DMS 273 treated with DMSO at 0.1 percent for 48 hours (cell line): Measurements from ENCODE around the gene ST6GALNAC2.

Experiments
- DNase-seq: peaks from one replicate; lab custom pipeline; 2025; lab: John Stamatoyannopoulos, UW

Gene ST6GALNAC2

GRCh38 chr17:76599694-76600460 is 14.2 kb upstream of the ST6GALNAC2 start:
- no peak for DNase-seq

- DNase-seq, result no peak
These were observed 12.4 kb upstream of the ST6GALNAC2 start for GRCh38 chr17:76598004-76598439.

- DNase-seq, result no peak
These were observed 11.7 kb upstream of the ST6GALNAC2 start for GRCh38 chr17:76597156-76598003.

- DNase-seq, result no peak
These were observed 9.0 kb upstream of the ST6GALNAC2 start for GRCh38 chr17:76594690-76595089.

- no peak for DNase-seq
These were observed 8.3 kb upstream of the ST6GALNAC2 start for GRCh38 chr17:76593959-76594358.

GRCh38 chr17:76593384-76593826 is 7.7 kb upstream of the ST6GALNAC2 start:
- peak; percentile 38 for DNase-seq

- no peak for DNase-seq
These were observed 2.5 kb upstream of the ST6GALNAC2 start for GRCh38 chr17:76588182-76588581.

- no peak for DNase-seq
These were observed 1.3 kb upstream of the ST6GALNAC2 start for GRCh38 chr17:76586741-76587487.

GRCh38 chr17:76585033-76585648 is 519 bp downstream of the ST6GALNAC2 start:
- DNase-seq, result no peak

- no peak for DNase-seq
These were observed 1.1 kb downstream of the ST6GALNAC2 start for GRCh38 chr17:76584427-76585032.

- DNase-seq, result no peak
These were observed 3.0 kb downstream of the ST6GALNAC2 start for GRCh38 chr17:76582660-76583059.

- no peak for DNase-seq
These were observed 4.1 kb downstream of the ST6GALNAC2 start for GRCh38 chr17:76581515-76581914.

- DNase-seq, result no peak
These were observed 6.4 kb downstream of the ST6GALNAC2 start for GRCh38 chr17:76579281-76579680.

GRCh38 chr17:76578376-76578775 is 7.3 kb downstream of the ST6GALNAC2 start:
- no peak for DNase-seq

GRCh38 chr17:76577876-76578275 is 7.8 kb downstream of the ST6GALNAC2 start:
- DNase-seq, result no peak

GRCh38 chr17:76576189-76576588 is 9.5 kb downstream of the ST6GALNAC2 start:
- no peak for DNase-seq

- DNase-seq, result no peak
These were observed 10.1 kb downstream of the ST6GALNAC2 start for GRCh38 chr17:76575570-76575969.

- no peak for DNase-seq
These were observed 11.5 kb downstream of the ST6GALNAC2 start for GRCh38 chr17:76574166-76574565.

GRCh38 chr17:76573096-76573495 is 12.6 kb downstream of the ST6GALNAC2 start:
- no peak for DNase-seq

- no peak for DNase-seq
These were observed 13.3 kb downstream of the ST6GALNAC2 start for GRCh38 chr17:76572201-76572910.
